Calu3 (cell line): Measurements from ENCODE around the gene VAX1. TPM values are rescaled to one million over a fixed set of nuclear protein-coding genes. Genes with fewer than 3 reads are reported as not detected.

ENCODE experiments used
- BruUV-seq: library from RNA; stranded (reverse); fragments of 400-500 nt; replicated peaks from 2 replicates; lab custom pipeline; 2021; lab: Mats Ljungman, UMichigan
- CTCF ChIA-PET: fragments of 300-600 bp; sonication (Branson Sonifier 250); formaldehyde crosslinking; loops from one replicate; lab custom pipeline; 2022; ENCODE audit warnings: antibody characterized with exemption; lab: Charles Lee
- DNase-seq: peaks from one replicate; pipeline ENCODE4 v3.0.0; 2022
- H3K27ac Mint-ChIP-seq: one replicate; pipeline ENCODE4 v1.8.0; 2022; ENCODE audit warnings: mixed read lengths; ENCODE audit not compliant: unreplicated experiment
- H3K27me3 Mint-ChIP-seq: one replicate; pipeline ENCODE4 v1.8.0; 2022; ENCODE audit warnings: mixed read lengths; ENCODE audit not compliant: unreplicated experiment
- H3K36me3 Mint-ChIP-seq: one replicate; pipeline ENCODE4 v1.8.0; 2022; ENCODE audit warnings: mild to moderate bottlenecking, moderate library complexity, mixed read lengths; ENCODE audit not compliant: insufficient read depth, unreplicated experiment
- H3K4me1 Mint-ChIP-seq: one replicate; pipeline ENCODE4 v1.8.0; 2022; ENCODE audit warnings: mild to moderate bottlenecking, low read depth, mixed read lengths; ENCODE audit not compliant: unreplicated experiment
- H3K4me3 Mint-ChIP-seq: one replicate; pipeline ENCODE4 v1.8.0; 2022; ENCODE audit warnings: mild to moderate bottlenecking, low read depth, moderate library complexity, mixed read lengths; ENCODE audit not compliant: unreplicated experiment
- H3K9me3 Mint-ChIP-seq: one replicate; pipeline ENCODE4 v1.8.0; 2022; ENCODE audit warnings: low read depth, mixed read lengths; ENCODE audit not compliant: unreplicated experiment
- CTCF ChIP-seq: fragments of 200-600 bp; IDR thresholded peaks from one replicate; pipeline ENCODE4 v1.8.0; 2022; ENCODE audit warnings: antibody characterized with exemption; ENCODE audit not compliant: unreplicated experiment
- intact Hi-C: fragments of 100-400 bp; cut with micrococcal nuclease; formaldehyde crosslinking; loops from one replicate; pipeline ENCODE4 v1.10.0; 2022; ENCODE audit not compliant: unreplicated experiment
- total RNA-seq: library from RNA; stranded (reverse); gene quantifications from 2 replicates; pipeline ENCODE4 v1.2.3, GENCODE V29; 2022

The VAX1 gene
- total RNA-seq, 1 experiment from 2014 or later, result not detected

- Mint-ChIP-seq H3K27ac (no peak overlapping the region), H3K36me3 (peaks cover 7% of the 10 kb centered on the region), H3K27me3 (peaks cover 45% of the 10 kb centered on the region), H3K9me3 (no peaks in the 10 kb centered on the region), H3K4me1 (no peaks in the 10 kb centered on the region), H3K4me3 (peak overlapping the region; percentile 65)
- intact Hi-C loops, result loop anchor here (2.0 to 5.0 kb wide), 3 partner anchors 163 to 371 kb away; partner anchors contain the start of gene SHTN1
- no TSS peak for BruUV-seq
- TF ChIP-seq CTCF, result peak; percentile 85
- peak; percentile 73 for DNase-seq
- CTCF ChIA-PET, result interaction anchor here (1.0 to 3.2 kb wide), 4 partner anchors 220 to 541 kb away, joined by 4 to 26 read pairs (median 6); no protein-coding TSS in a partner anchor
These were observed 30.0 kb upstream of the VAX1 start for GRCh38 chr10:117167789-117168674.

- Mint-ChIP-seq H3K36me3 (peaks cover 7% of the 10 kb centered on the region), H3K27me3 (peaks cover 45% of the 10 kb centered on the region), H3K9me3 (no peaks in the 10 kb centered on the region), H3K27ac (no peak overlapping the region), H3K4me1 (no peaks in the 10 kb centered on the region), H3K4me3 (no peak overlapping the region)
- CTCF ChIA-PET, result interaction anchor here (0.7 to 3.2 kb wide), 5 partner anchors 156 to 541 kb away, joined by 4 to 26 read pairs (median 4); no protein-coding TSS in a partner anchor
- intact Hi-C loops, result loop anchor here (2.0 to 5.0 kb wide), 3 partner anchors 163 to 371 kb away; partner anchors contain the start of gene SHTN1
- DNase-seq, result no peak
- TF ChIP-seq CTCF, result no peak
- BruUV-seq, result no TSS peak
These were observed 29.3 kb upstream of the VAX1 start for GRCh38 chr10:117167346-117167788.

GRCh38 chr10:117166418-117167345 lies 28.6 kb upstream of the VAX1 start:
- Mint-ChIP-seq H3K27me3 (peaks cover 45% of the 10 kb centered on the region), H3K9me3 (no peaks in the 10 kb centered on the region), H3K4me1 (no peaks in the 10 kb centered on the region), H3K36me3 (peaks cover 7% of the 10 kb centered on the region), H3K4me3 (peak overlapping the region; percentile 58), H3K27ac (no peak overlapping the region)
- CTCF ChIA-PET, result interaction anchor here (0.7 to 3.2 kb wide), 5 partner anchors 8 to 540 kb away, joined by 3 to 26 read pairs (median 4); no protein-coding TSS in a partner anchor
- DNase-seq, result no peak
- TF ChIP-seq CTCF, result no peak
- intact Hi-C loops, result loop anchor here (2.0 to 5.0 kb wide), 3 partner anchors 162 to 370 kb away; partner anchors contain the start of gene SHTN1
- BruUV-seq, result no TSS peak
